Measurements from ENCODE around the gene STOM. TPM values are rescaled to one million over a fixed set of nuclear protein-coding genes. Genes with fewer than 3 reads are reported as not detected.

Gene STOM
- total RNA-seq, 1 experiment from 2014 or later = 22.4 TPM

DNA sequence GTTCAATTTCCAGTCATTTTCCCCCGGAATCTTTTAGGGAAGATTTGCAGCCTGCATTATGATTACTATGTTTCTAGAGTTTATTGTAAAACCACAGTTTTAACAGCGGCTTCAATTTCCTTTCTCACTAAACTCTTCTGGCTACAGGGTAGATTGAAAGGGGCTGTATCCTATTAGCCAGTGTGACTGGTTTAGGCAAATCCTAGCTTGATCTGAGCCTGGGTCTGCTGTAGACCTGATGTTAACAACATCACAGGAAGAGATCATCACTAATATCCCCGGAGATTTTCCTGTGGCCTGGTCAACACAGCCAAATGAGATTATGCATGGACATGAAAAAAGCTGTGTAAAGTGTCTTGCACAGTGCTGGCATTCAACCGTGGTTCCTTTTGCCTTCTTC lies 33.4 kb downstream of the STOM start:
- RAD21 ChIA-PET (ENCODE audit: low non-redundant PET in 1 of 2, low total read pairs in 2 of 2, uncharacterized antibody in 2 of 2, unreplicated experiment in 2 of 2) = no interaction called here
- POLR2A ChIA-PET = no interaction called here
- Histone ChIP-seq H3K27ac (ENCODE audit: low read depth, low read length) (no peak overlapping the region), H3K9me3 (ENCODE audit: control insufficient read depth in 1 of 2, insufficient read depth in 1 of 2, low read depth in 1 of 2, low read length in 2 of 2) (no peaks in the 10 kb centered on the region), H3K36me3 (ENCODE audit: control insufficient read depth in 1 of 2, insufficient read depth in 2 of 2, low read length in 2 of 2) (no peaks in the 10 kb centered on the region), H4K20me1 (ENCODE audit: insufficient read depth) (no peaks in the 10 kb centered on the region), H3K4me2 (ENCODE audit: low read length) (no peak overlapping the region), H3K27me3 (ENCODE audit: insufficient read depth, low read length) (no peaks in the 10 kb centered on the region), H3K9ac (ENCODE audit: low read length) (no peak overlapping the region), H3K4me3 (replicated peaks in 1 of 2; ENCODE audit: low read depth in 1 of 2, low read length in 2 of 2) (no peak overlapping the region), H3K79me2 (ENCODE audit: insufficient read depth, low read length) (no peaks in the 10 kb centered on the region), H3K4me1 (ENCODE audit: control insufficient read depth in 1 of 2, insufficient read depth in 2 of 2, low read length in 2 of 2) (no peaks in the 10 kb centered on the region), H3K9me2 (ENCODE audit: insufficient read depth) (no peaks in the 10 kb centered on the region), H2AFZ (ENCODE audit: low read depth, low read length, poor library complexity, severe bottlenecking) (no peak overlapping the region)
- intact Hi-C loops (cut with micrococcal nuclease) = no loop called here
- TF ChIP-seq REST (IDR thresholded peaks at IDR 0.05; ENCODE audit: low read depth) (no peak), CEBPB (IDR thresholded peaks at IDR 0.05; ENCODE audit: low read depth) (no peak), EZH2phosphoT487 (IDR thresholded peaks at IDR 0.05; ENCODE audit: borderline replicate concordance) (no peak), TCF7L2 (IDR thresholded peaks at IDR 0.05; ENCODE audit: borderline replicate concordance, extremely low read depth, insufficient read depth, insufficient read length) (no peak), SRF (IDR thresholded peaks at IDR 0.05; ENCODE audit: low read depth) (no peak), EZH2 (IDR thresholded peaks at IDR 0.05) (no peak), ZFX (IDR thresholded peaks at IDR 0.05) (no peak), ELF1 (IDR thresholded peaks at IDR 0.05; ENCODE audit: borderline replicate concordance, low read depth) (no peak), POLR2AphosphoS5 (IDR thresholded peaks at IDR 0.05; ENCODE audit: low read depth, low read length) (no peak), CBX3 (IDR thresholded peaks at IDR 0.05; ENCODE audit: low read depth) (no peak), RAD21 (IDR thresholded peaks at IDR 0.05; ENCODE audit: low read depth) (no peak), EGR1 (IDR thresholded peaks at IDR 0.05; ENCODE audit: low read depth) (no peak), FOSL1 (IDR thresholded peaks at IDR 0.05; ENCODE audit: low read depth) (no peak), MAX (IDR thresholded peaks at IDR 0.05) (no peak), JUND (IDR thresholded peaks at IDR 0.05) (no peak), POLR2A (IDR thresholded peaks at IDR 0.05; ENCODE audit: borderline replicate concordance, extremely low read depth, insufficient read depth, insufficient read length) (no peak), ZNF274 (IDR thresholded peaks at IDR 0.05; ENCODE audit: low read depth, low read length) (no peak), YY1 (IDR thresholded peaks at IDR 0.05; ENCODE audit: extremely low read depth, insufficient replicate concordance, low read depth, low read length) (no peak)
- TF ChIP-seq, protein P1, sequence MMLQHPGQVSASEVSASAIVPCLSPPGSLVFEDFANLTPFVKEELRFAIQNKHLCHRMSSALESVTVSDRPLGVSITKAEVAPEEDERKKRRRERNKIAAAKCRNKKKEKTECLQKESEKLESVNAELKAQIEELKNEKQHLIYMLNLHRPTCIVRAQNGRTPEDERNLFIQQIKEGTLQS (IDR thresholded peaks at IDR 0.05) = no peak
- TF ChIP-seq, protein P2, sequence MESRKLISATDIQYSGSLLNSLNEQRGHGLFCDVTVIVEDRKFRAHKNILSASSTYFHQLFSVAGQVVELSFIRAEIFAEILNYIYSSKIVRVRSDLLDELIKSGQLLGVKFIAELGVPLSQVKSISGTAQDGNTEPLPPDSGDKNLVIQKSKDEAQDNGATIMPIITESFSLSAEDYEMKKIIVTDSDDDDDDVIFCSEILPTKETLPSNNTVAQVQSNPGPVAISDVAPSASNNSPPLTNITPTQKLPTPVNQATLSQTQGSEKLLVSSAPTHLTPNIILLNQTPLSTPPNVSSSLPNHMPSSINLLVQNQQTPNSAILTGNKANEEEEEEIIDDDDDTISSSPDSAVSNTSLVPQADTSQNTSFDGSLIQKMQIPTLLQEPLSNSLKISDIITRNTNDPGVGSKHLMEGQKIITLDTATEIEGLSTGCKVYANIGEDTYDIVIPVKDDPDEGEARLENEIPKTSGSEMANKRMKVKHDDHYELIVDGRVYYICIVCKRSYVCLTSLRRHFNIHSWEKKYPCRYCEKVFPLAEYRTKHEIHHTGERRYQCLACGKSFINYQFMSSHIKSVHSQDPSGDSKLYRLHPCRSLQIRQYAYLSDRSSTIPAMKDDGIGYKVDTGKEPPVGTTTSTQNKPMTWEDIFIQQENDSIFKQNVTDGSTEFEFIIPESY (IDR thresholded peaks at IDR 0.05; ENCODE audit: extremely low read depth, insufficient replicate concordance, low read length) = no peak
- no TSS peak for BruUV-seq (replicated peaks)
- CTCF ChIA-PET = no interaction called here
- no peak for ATAC-seq
- no peak for DNase-seq (ENCODE audit: low read depth, low spot score)

Measured in HCT116 (cell line).